Esophagus muscularis mucosa (tissue), 3 donors: ENCODE data around the gene LIN7B.

ENCODE experiments used
- EP300 ChIP-seq: sonication (generic); formaldehyde crosslinking; IDR thresholded peaks from one replicate; pipeline ENCODE4 v1.6.1; 2017; ENCODE audit warnings: antibody characterized with exemption
- TF ChIP-seq, protein P1 (sequence below), 3 experiments: fragments of 200-600 bp in 2 of 3; fragments of 450-650 bp in 1 of 3; sonication (generic) in 2 of 3; IDR thresholded peaks; one replicate each; pipeline ENCODE4 v1.5.1; 2017 to 2019; ENCODE audit warnings: antibody characterized with exemption in 3 of 3, mild to moderate bottlenecking in 2 of 3, moderate library complexity in 1 of 3

DNA sequence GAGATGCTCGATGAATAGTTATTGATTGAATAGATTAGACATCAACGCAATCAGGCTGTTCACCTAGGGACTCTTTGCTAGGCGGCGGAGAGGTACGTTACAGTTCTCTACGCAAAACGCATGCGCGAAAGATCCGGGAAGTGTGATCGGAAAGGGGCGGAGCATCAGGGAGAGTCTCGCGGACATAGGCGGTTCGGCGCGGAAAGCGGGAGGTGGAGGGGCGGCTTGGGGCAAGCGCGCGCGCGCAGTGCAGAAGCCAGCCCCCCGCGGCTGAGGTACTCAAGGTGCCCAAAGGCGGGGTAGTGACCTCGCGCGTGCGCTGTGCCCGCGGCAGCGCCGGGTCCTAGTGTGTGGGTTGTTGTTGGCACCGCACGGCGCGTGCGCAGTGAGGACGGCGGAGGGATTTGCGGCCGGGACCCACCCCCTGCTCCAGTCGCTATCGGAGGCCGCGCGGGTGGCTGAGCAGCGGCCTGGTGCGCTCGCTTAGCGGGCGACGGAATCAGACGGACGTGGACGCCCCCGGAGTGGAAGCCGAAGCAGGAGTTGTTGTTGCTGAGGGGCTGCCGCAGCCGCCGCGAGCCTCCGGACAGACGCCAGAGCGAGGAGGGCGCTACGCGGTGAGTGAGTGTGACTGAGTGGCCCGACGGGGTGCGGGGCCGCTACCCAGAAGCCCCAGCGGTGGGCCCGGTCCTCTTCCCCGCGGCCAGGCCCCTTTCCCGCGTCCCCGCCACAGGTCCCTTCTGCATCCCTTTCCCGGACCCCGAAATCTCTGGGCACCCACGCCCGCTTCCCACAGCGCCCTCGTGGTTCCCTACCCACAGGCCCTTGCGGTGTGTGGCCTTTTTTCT lies 28.9 kb upstream of the LIN7B start, which contains the start of gene SNRNP70:
- TF ChIP-seq EP300 = no peak
- TF ChIP-seq, protein P1, sequence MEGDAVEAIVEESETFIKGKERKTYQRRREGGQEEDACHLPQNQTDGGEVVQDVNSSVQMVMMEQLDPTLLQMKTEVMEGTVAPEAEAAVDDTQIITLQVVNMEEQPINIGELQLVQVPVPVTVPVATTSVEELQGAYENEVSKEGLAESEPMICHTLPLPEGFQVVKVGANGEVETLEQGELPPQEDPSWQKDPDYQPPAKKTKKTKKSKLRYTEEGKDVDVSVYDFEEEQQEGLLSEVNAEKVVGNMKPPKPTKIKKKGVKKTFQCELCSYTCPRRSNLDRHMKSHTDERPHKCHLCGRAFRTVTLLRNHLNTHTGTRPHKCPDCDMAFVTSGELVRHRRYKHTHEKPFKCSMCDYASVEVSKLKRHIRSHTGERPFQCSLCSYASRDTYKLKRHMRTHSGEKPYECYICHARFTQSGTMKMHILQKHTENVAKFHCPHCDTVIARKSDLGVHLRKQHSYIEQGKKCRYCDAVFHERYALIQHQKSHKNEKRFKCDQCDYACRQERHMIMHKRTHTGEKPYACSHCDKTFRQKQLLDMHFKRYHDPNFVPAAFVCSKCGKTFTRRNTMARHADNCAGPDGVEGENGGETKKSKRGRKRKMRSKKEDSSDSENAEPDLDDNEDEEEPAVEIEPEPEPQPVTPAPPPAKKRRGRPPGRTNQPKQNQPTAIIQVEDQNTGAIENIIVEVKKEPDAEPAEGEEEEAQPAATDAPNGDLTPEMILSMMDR (IDR thresholded peaks at IDR 0.05) = peak in 1 of 3 experiments; percentile 6
